CD4-positive, CD25-positive, alpha-beta regulatory T cell (primary cell): ENCODE data around the gene RFC2. TPM values are rescaled to one million over a fixed set of nuclear protein-coding genes. Genes with fewer than 3 reads are reported as not detected.

ENCODE experiments used
- ATAC-seq, 2 donors: fragments of 150-1000 bp; cut with Tn5 transposase; one replicate each; pipeline ENCODE4 v1.10.0; 2021; ENCODE audit warnings: low read depth in 2 of 2, moderate number of reproducible peaks in 2 of 2, moderate library complexity in 1 of 2
- DNase-seq, 3 donors: peaks; one replicate each; pipeline versions ENCODE4 v3.0.0 to v3.0.0-alpha.2; 2012 to 2022; ENCODE audit warnings: mixed read lengths in 1 of 3
- H3K27ac ChIP-seq: one replicate; pipeline ENCODE4 v1.7.0; 2013; ENCODE audit warnings: mild to moderate bottlenecking, low read length; ENCODE audit not compliant: insufficient read depth, poor library complexity, severe bottlenecking
- H3K27me3 ChIP-seq: one replicate; pipeline ENCODE4 v1.7.0; 2013; ENCODE audit warnings: low read length; ENCODE audit not compliant: control insufficient read depth, insufficient read depth
- H3K36me3 ChIP-seq: one replicate; pipeline ENCODE4 v1.7.0; 2013; ENCODE audit warnings: mild to moderate bottlenecking, low read length, moderate library complexity; ENCODE audit not compliant: control insufficient read depth, insufficient read depth
- H3K4me1 ChIP-seq: 2 replicates; pipeline ENCODE4 v1.7.0; 2013; ENCODE audit warnings: mild to moderate bottlenecking, low read length; ENCODE audit not compliant: insufficient read depth, control insufficient read depth, poor library complexity, severe bottlenecking
- H3K4me3 ChIP-seq: one replicate; pipeline ENCODE4 v1.7.0; 2013; ENCODE audit warnings: low read depth, mild to moderate bottlenecking, low read length, moderate library complexity
- H3K9me3 ChIP-seq, 2 experiments: 1 replicate in 1 of 2; 2 replicates in 1 of 2; pipeline ENCODE4 v1.7.0; 2013; ENCODE audit warnings: low read length in 2 of 2, mild to moderate bottlenecking in 1 of 2, moderate library complexity in 1 of 2; ENCODE audit not compliant: control insufficient read depth in 2 of 2
- H3K27ac Mint-ChIP-seq, 3 donors: one replicate each; pipeline ENCODE4 v1.8.0; 2020 to 2022; ENCODE audit warnings: mild to moderate bottlenecking in 3 of 3, mixed read lengths in 3 of 3, moderate library complexity in 2 of 3
- H3K27me3 Mint-ChIP-seq: one replicate; pipeline ENCODE4 v1.8.0; 2022; ENCODE audit warnings: mild to moderate bottlenecking, mixed read lengths
- H3K36me3 Mint-ChIP-seq: one replicate; pipeline ENCODE4 v1.8.0; 2020; ENCODE audit warnings: mixed read lengths
- H3K4me1 Mint-ChIP-seq, 4 donors: one replicate each; pipeline ENCODE4 v1.8.0; 2020 to 2022; ENCODE audit warnings: mixed read lengths in 4 of 4, mild to moderate bottlenecking in 1 of 4
- H3K4me3 Mint-ChIP-seq, 4 donors: one replicate each; pipeline ENCODE4 v1.8.0; 2020 to 2022; ENCODE audit warnings: mild to moderate bottlenecking in 4 of 4, mixed read lengths in 4 of 4, moderate library complexity in 3 of 4
- H3K9me3 Mint-ChIP-seq, 7 donors: one replicate each; pipeline ENCODE4 v1.8.0; 2020 to 2022; ENCODE audit warnings: mixed read lengths in 7 of 7, mild to moderate bottlenecking in 3 of 7, moderate library complexity in 2 of 7
- polyA plus RNA-seq, 4 donors: library from polyadenylated mRNA; unstranded; fragments of 300-500 nt; fragmentation: Illumina TruSeq; gene quantifications; one replicate each; pipeline ENCODE4 v1.2.3, GENCODE V29; 2021
- total RNA-seq: library from RNA; stranded (reverse); gene quantifications from one replicate; pipeline ENCODE4 v1.2.3, GENCODE V29; 2022

RFC2 gene
- total and polyA plus RNA-seq, 5 donors from 2014 or later: 15.8 to 33.8 (median 26.7) TPM

DNA sequence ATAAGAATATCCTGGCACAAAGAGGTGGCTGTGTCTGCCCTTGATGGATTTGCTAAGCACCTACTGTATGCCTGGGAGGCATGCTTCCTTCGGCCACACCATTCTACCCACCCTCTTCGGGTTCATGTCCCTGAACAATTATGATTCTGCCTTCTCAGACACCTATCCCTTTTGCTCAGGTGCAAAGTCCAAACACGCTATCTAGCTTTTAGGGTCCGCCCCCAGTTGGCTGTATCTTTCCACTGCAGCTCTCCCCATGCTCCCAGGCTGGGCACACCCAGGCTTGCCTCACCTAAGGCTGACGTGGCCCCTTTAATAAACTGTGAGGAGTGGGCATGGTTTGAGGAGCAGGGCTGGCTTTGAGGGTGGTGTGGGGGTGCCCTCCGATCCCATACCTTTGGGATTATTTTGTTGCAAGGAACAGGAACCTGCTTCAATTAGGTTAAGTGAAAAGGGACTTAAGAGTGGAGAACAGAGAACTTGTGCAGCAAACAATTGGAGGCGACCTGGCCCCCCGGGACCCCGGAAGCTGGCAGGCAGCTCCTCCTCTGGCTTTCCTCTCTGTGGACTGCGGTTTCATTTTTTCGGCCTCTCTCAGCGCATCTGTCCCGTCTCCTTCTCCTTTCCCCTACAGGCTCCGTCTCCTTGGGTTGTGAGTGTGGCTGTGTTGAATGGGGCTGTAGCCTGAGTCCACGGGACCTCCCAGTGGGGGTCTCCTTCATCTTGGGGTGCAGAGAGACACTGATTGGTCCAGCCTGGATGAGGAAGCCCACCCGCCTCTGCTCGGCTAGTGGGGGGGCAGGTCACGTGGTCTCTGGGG is 38.8 kb upstream of the RFC2 start:
- Histone ChIP-seq H3K27ac (no peak overlapping the region), H3K4me3 (no peak overlapping the region), H3K27me3 (no peaks in the 10 kb centered on the region), H3K36me3 (no peaks in the 10 kb centered on the region), H3K9me3 (no peaks in the 10 kb centered on the region), H3K4me1 (peaks cover 19% of the 10 kb centered on the region)
- DNase-seq: no peak
- Mint-ChIP-seq H3K36me3 (no peaks in the 10 kb centered on the region), H3K27me3 (peaks cover 26% of the 10 kb centered on the region), H3K27ac (peak overlapping the region in 1 of 3 donors; percentile 73), H3K9me3 (peaks cover 0 to 2% (median 0%) of the 10 kb centered on the region in 7 donors), H3K4me1 (peaks cover 0 to 31% (median 9%) of the 10 kb centered on the region in 4 donors), H3K4me3 (peak overlapping the region in 2 of 4 donors; percentile 42 to 62)
- ATAC-seq: no peak

DNA sequence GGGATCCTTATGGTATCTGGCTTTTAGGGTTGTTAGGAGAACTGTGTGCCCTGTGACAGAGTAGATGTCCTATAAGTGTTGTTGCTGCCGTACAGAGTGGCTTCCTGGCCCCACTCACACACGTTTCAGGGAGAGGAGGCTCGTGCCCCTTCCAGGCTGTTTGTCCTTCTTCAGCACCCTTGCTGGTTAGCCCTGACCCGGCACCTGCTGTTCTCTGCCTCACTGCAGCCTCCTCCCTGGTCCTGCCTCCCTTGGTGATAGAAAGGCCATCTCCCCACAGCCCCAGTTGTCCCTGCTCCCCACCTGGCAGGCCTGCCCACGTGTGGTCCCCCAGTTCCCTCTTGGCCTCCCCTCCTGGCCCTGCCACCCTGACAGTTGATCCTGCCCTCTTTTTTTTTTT is 37.3 kb upstream of the RFC2 start:
- H3K4me3 Mint-ChIP-seq: peak overlapping the region in 2 of 4 donors; percentile 64 to 77

DNA sequence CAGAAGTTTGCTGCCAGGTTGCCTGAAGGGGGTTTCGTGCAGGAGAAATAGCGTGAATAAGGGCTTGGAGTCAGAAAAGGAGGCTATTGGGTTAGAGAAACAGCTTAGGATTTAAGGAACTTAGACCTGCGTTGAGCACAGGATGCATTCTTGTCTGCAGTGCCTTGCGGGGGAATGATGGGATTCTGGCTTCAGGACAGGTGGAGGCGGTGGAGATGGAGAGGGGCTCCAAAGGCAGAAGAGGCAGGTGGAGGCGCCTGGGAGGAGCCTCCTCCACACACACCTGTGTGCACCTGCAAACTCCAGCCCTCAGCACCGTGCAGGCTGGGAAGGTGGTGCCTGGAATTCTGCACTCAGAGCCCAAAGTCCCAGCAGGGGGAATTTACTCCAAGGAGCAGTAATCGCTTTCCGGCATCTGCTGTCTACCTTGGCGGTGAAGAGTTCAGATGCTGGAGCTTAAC is 36.8 kb upstream of the RFC2 start:
- Histone ChIP-seq H3K4me1 (peaks cover 19% of the 10 kb centered on the region), H3K36me3 (no peaks in the 10 kb centered on the region), H3K9me3 (no peaks in the 10 kb centered on the region), H3K27me3 (no peaks in the 10 kb centered on the region), H3K4me3 (no peak overlapping the region), H3K27ac (no peak overlapping the region)
- no peak for DNase-seq
- Mint-ChIP-seq H3K4me3 (peak overlapping the region; percentile 64 to 92 (median 78)), H3K27ac (no peak overlapping the region), H3K27me3 (peaks cover 30% of the 10 kb centered on the region), H3K36me3 (no peaks in the 10 kb centered on the region), H3K4me1 (peaks cover 0 to 32% (median 9%) of the 10 kb centered on the region in 4 donors), H3K9me3 (peaks cover 0 to 2% (median 0%) of the 10 kb centered on the region in 7 donors)
- no peak for ATAC-seq

More for the DNA sequence above, 37.3 kb upstream of the RFC2 start:
- peaks cover 19% of the 10 kb centered on the region for H3K4me1 ChIP-seq
- ATAC-seq (no peak), DNase-seq (no peak)
- Mint-ChIP-seq H3K36me3 (no peaks in the 10 kb centered on the region), H3K4me1 (peaks cover 0 to 32% (median 9%) of the 10 kb centered on the region in 4 donors), H3K27me3 (peaks cover 31% of the 10 kb centered on the region), H3K9me3 (peaks cover 0 to 2% (median 0%) of the 10 kb centered on the region in 7 donors), H3K27ac (no peak overlapping the region)
- no peak overlapping the region for H3K4me3 ChIP-seq
- H3K27ac ChIP-seq: no peak overlapping the region
- no peaks in the 10 kb centered on the region for H3K27me3 ChIP-seq
- no peaks in the 10 kb centered on the region for H3K9me3 ChIP-seq
- H3K36me3 ChIP-seq: no peaks in the 10 kb centered on the region

- Histone ChIP-seq H3K9me3 (no peaks in the 10 kb centered on the region), H3K4me1 (peaks cover 19% of the 10 kb centered on the region), H3K36me3 (no peaks in the 10 kb centered on the region), H3K27me3 (no peaks in the 10 kb centered on the region), H3K27ac (no peak overlapping the region), H3K4me3 (no peak overlapping the region)
- Mint-ChIP-seq H3K36me3 (no peaks in the 10 kb centered on the region), H3K4me1 (peaks cover 0 to 32% (median 9%) of the 10 kb centered on the region in 4 donors), H3K4me3 (peak overlapping the region; percentile 64 to 92 (median 78)), H3K27me3 (peaks cover 30% of the 10 kb centered on the region), H3K27ac (peak overlapping the region in 1 of 3 donors; percentile 42), H3K9me3 (peaks cover 0 to 2% (median 0%) of the 10 kb centered on the region in 7 donors)
- ATAC-seq (no peak), DNase-seq (no peak)
Observed at GRCh38 chr7:74290553-74290950, 36.4 kb upstream of the RFC2 start.

DNA sequence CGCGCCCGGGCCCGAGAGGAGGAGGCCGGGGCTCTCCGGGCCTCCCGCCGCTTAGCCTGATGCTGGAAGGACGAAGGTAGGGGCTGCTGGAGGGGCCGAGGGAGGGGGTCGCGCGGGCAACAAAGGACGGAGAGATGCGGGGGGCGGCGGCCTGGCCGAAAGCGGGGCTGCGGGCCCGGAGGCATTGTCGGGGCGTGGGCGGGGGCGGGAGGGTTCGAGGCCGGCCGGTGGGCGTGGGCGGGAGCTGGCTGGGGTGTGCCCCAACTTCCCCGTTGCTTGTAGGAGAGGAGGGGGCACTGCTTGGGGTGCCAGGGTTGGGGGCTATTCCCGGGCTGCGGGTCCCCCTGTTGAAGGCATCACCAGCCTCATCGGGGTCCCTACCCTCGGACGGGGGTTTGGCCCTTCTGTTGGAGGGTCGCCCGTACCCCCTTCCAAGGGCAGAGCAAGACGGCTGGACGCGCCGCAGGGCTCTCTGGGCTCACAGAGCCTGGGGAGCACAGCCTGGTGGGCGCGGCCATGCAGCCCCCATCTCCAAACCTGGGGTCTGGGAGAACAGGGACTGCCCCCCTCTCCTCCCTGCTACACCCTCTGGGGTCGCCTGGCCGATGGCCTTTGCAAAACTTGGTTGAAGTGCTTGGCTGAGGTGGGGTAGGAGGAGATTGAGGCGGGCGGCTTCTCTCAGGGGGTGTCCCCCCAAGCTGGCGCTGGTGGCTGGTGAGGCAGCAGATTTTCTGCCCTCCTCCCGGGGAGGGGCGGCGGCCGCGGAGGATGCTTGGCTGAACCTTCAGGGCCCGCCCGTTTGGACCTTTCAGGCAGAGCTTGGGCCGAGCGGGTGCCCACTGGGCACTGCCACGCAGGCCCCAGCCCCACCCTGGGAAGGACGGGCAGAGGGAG is 35.7 kb upstream of the RFC2 start:
- Mint-ChIP-seq H3K27ac (no peak overlapping the region), H3K27me3 (peaks cover 30% of the 10 kb centered on the region), H3K9me3 (peaks cover 0 to 2% (median 0%) of the 10 kb centered on the region in 7 donors), H3K4me3 (peak overlapping the region; percentile 44 to 76 (median 57)), H3K36me3 (no peaks in the 10 kb centered on the region), H3K4me1 (peaks cover 0 to 32% (median 9%) of the 10 kb centered on the region in 4 donors)
- no peaks in the 10 kb centered on the region for H3K9me3 ChIP-seq
- no peak overlapping the region for H3K4me3 ChIP-seq
- H3K27me3 ChIP-seq: no peaks in the 10 kb centered on the region
- H3K36me3 ChIP-seq: no peaks in the 10 kb centered on the region
- DNase-seq (peak in 1 of 3 donors; percentile 5), ATAC-seq (peak; percentile 19 to 26)
- H3K4me1 ChIP-seq: peaks cover 19% of the 10 kb centered on the region
- no peak overlapping the region for H3K27ac ChIP-seq

GRCh38 chr7:74289018-74289658 is 34.9 kb upstream of the RFC2 start, which contains the start of gene CLIP2:
TSS of gene CLIP2 (plus strand) at chr7:74289407. CDS start at chr7:74317547, 28,140 bp downstream.
- Mint-ChIP-seq H3K36me3 (no peaks in the 10 kb centered on the region), H3K27ac (peak within 1 kb of the TSS; percentile 76 to 84 (median 79)), H3K4me3 (peak within 1 kb of the TSS; percentile 86 to 97 (median 92)), H3K9me3 (peaks cover 0 to 2% (median 0%) of the 10 kb centered on the region in 7 donors), H3K4me1 (peaks cover 0 to 32% (median 9%) of the 10 kb centered on the region in 4 donors), H3K27me3 (peaks cover 38% of the 10 kb centered on the region)
- DNase-seq: peak; percentile 64 to 79 (median 68)
- no peaks in the 10 kb centered on the region for H3K9me3 ChIP-seq
- peaks cover 19% of the 10 kb centered on the region for H3K4me1 ChIP-seq
- H3K4me3 ChIP-seq: peak within 1 kb of the TSS; percentile 64
- H3K36me3 ChIP-seq: no peaks in the 10 kb centered on the region
- no peaks in the 10 kb centered on the region for H3K27me3 ChIP-seq
- no peak within 1 kb of the TSS for H3K27ac ChIP-seq
- peak; percentile 77 to 82 for ATAC-seq
